ENCODE results near the gene SLFNL1. TPM values are rescaled to one million over a fixed set of nuclear protein-coding genes. Genes with fewer than 3 reads are reported as not detected.

Gene SLFNL1
- total RNA-seq, 1 experiment from 2014 or later, result 0.11 TPM

DNA sequence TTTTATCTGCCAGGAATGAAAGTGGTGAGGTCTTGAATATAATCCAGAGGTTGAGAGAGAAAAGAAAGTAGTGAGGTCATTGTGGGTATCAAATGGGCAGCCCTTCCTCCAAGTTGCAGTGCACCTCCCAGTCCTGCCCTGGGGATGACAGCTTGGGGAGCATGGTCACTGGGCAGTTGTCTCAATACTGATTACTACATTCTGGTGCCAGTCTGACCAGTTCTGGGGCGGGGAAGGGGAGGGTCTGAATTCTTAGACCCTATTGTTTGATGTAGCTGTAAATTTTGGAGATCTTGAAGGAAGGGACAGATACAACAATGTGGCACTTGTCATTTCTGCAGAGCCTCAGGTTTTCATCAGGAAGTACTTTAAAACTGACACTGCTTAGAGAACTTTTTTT is 11.2 kb downstream of the SLFNL1 start:
- no peaks in the 10 kb centered on the region for H3K79me2 ChIP-seq (ENCODE audit: insufficient read depth, low read length)
- H2BK120ac ChIP-seq (ENCODE audit: low read depth, low read length, poor library complexity, severe bottlenecking), result no peak overlapping the region
- H2BK5ac ChIP-seq (ENCODE audit: insufficient read length, low read length), result no peak overlapping the region
- no peak for DNase-seq
- no peak overlapping the region for H3T11ph ChIP-seq (ENCODE audit: low read length)
- no peaks in the 10 kb centered on the region for H3K23me2 ChIP-seq (ENCODE audit: insufficient read length, low read depth, low read length, poor library complexity, severe bottlenecking)
- no peak overlapping the region for H2BK15ac ChIP-seq (ENCODE audit: low read depth, low read length)
- H3K27ac Mint-ChIP-seq, result no peak overlapping the region; a peak in 1 of 7 replicates
- H3K27me3 ChIP-seq (ENCODE audit: insufficient read depth, low read length), result no peaks in the 10 kb centered on the region
- no peak overlapping the region for H3K4ac ChIP-seq (ENCODE audit: low read depth, low read length)
- no peak overlapping the region for H2AFZ ChIP-seq (ENCODE audit: low read length)
- H4K8ac ChIP-seq (replicated peaks; ENCODE audit: insufficient read length, low read depth, low read length), result no peak overlapping the region
- no peak overlapping the region for H2AK5ac ChIP-seq (ENCODE audit: insufficient read length, low read length)
- no peaks in the 10 kb centered on the region for H3K79me1 ChIP-seq (ENCODE audit: insufficient read depth, low read depth, low read length, poor library complexity, severe bottlenecking)
- no peaks in the 10 kb centered on the region for H4K20me1 ChIP-seq (ENCODE audit: control insufficient read depth, insufficient read depth, insufficient read length)
- H3K18ac ChIP-seq (ENCODE audit: insufficient read length, low read depth, low read length), result no peak overlapping the region
- no peaks in the 10 kb centered on the region for H3K27me3 Mint-ChIP-seq (ENCODE audit: low read depth)
- no CpG with 5 or more reads among the region's 1 CpG for WGBS (ENCODE audit: extremely low coverage, insufficient read length, low lambda C conversion rate)
- H3K4me3 Mint-ChIP-seq, result no peak overlapping the region
- H3K9me3 Mint-ChIP-seq, result no peaks in the 10 kb centered on the region
- no peak overlapping the region for H3K9ac ChIP-seq (ENCODE audit: extremely low read depth, insufficient read length, low read length)
- H4K91ac ChIP-seq (ENCODE audit: insufficient read length, low read depth, low read length), result no peak overlapping the region
- H3K56ac ChIP-seq (ENCODE audit: insufficient read length, low read depth, low read length), result no peak overlapping the region
- H3K14ac ChIP-seq (ENCODE audit: insufficient read depth, low read length), result no peak overlapping the region
- H2BK20ac ChIP-seq (ENCODE audit: low read depth, low read length, poor library complexity, severe bottlenecking), result no peak overlapping the region
- H2BK12ac ChIP-seq (ENCODE audit: insufficient read length, low read depth, low read length), result no peak overlapping the region
- no peak overlapping the region for H3K23ac ChIP-seq (ENCODE audit: insufficient read length, low read depth, low read length)
- no peak overlapping the region for H3K4me2 ChIP-seq (ENCODE audit: insufficient read depth, insufficient read length, low read length)
- H3K27ac ChIP-seq (ENCODE audit: insufficient read length, low read depth, low read length), result no peak overlapping the region
- no peaks in the 10 kb centered on the region for H3K4me1 ChIP-seq (ENCODE audit: insufficient read depth, low read length)
- H3K4me1 Mint-ChIP-seq, result no peaks in the 10 kb centered on the region
- no peaks in the 10 kb centered on the region for H3K9me3 ChIP-seq (ENCODE audit: control insufficient read depth, low read depth, low read length)
- no peak overlapping the region for H4K5ac ChIP-seq (ENCODE audit: insufficient read length, low read depth, low read length)
- TF ChIP-seq, protein P1, sequence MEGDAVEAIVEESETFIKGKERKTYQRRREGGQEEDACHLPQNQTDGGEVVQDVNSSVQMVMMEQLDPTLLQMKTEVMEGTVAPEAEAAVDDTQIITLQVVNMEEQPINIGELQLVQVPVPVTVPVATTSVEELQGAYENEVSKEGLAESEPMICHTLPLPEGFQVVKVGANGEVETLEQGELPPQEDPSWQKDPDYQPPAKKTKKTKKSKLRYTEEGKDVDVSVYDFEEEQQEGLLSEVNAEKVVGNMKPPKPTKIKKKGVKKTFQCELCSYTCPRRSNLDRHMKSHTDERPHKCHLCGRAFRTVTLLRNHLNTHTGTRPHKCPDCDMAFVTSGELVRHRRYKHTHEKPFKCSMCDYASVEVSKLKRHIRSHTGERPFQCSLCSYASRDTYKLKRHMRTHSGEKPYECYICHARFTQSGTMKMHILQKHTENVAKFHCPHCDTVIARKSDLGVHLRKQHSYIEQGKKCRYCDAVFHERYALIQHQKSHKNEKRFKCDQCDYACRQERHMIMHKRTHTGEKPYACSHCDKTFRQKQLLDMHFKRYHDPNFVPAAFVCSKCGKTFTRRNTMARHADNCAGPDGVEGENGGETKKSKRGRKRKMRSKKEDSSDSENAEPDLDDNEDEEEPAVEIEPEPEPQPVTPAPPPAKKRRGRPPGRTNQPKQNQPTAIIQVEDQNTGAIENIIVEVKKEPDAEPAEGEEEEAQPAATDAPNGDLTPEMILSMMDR (conservative IDR thresholded peaks at IDR 0.05), result no peak
- H3K36me3 Mint-ChIP-seq (ENCODE audit: insufficient read depth in 1 of 3, low read depth in 3 of 3), result peaks cover 64 to 92% (median 89%) of the 10 kb centered on the region in 3 experiments; a peak in 6 of 7 replicates

Data from H9 (cell line).